NCI-H524 (cell line): ENCODE data around the gene SFRP4.

Experiments used
- DNase-seq, 2 experiments: peaks; one replicate each; lab custom pipeline; 2025; lab: John Stamatoyannopoulos, UW

The SFRP4 gene

DNA sequence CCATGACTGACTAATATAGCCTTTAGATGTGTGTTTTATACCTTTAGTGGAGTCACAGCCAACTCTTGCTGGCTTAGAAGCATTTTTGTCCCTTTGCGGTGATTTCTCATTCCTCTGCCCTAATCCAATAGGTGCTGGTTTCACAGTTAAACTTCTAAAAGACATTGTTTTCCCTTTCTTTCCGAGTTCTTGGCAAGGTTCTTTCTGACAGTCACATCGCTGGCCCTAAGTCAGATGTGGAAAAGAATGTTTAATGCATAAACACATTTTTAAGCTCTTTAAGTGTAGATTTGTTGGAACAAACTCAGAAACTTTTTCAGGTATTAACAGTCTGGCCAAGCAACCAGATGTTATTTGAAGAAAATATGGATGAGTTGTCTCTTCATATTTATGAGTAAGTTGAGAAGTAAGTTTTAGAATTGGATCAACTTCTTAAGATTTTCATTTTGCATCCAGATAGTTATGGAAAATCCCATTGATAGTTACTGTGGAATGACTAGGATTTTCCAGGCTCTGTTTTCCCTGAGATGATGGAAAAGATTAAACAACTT is 7.9 kb upstream of the SFRP4 start:
- no peak for DNase-seq

DNA sequence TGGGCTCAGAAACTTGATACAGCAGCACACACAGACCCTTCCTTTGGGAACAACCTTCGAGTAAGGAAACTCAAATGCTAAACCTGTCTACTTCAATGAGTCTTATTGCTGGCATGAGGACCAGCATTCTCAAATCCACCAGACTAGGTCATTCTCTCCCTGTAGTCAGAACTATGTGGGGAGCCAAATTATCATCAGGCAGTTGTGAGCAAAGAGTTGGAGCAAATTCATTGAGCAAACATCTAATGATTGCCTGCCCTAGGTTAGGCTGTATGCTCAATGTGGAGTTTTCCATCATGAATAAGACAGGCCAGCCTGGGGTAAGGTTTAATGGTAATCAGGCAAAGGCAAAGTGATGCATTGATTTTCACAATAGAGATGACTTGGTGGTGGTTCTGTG is 7.4 kb upstream of the SFRP4 start:
- DNase-seq: no peak

DNA sequence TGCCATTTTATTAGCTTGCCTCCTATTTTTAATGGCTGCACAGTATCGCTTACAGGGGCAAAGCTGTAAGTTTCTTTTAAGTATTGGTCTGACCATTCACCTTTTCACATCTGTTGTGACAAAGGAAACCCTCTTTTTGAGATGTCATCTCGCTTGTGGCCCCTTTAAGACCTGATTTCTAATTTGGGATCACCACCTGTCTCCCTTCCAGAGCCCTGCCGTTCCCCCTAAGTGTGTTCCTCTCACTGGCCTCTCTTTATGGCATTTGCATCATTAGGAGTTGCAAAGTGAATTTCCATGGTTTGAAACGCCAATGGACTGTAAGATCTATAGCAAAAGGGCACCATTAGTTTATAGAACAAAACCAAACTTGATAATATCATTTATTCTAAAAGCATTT is 5.3 kb upstream of the SFRP4 start:
- peak in 1 of 2 experiments; percentile 10 for DNase-seq

DNA sequence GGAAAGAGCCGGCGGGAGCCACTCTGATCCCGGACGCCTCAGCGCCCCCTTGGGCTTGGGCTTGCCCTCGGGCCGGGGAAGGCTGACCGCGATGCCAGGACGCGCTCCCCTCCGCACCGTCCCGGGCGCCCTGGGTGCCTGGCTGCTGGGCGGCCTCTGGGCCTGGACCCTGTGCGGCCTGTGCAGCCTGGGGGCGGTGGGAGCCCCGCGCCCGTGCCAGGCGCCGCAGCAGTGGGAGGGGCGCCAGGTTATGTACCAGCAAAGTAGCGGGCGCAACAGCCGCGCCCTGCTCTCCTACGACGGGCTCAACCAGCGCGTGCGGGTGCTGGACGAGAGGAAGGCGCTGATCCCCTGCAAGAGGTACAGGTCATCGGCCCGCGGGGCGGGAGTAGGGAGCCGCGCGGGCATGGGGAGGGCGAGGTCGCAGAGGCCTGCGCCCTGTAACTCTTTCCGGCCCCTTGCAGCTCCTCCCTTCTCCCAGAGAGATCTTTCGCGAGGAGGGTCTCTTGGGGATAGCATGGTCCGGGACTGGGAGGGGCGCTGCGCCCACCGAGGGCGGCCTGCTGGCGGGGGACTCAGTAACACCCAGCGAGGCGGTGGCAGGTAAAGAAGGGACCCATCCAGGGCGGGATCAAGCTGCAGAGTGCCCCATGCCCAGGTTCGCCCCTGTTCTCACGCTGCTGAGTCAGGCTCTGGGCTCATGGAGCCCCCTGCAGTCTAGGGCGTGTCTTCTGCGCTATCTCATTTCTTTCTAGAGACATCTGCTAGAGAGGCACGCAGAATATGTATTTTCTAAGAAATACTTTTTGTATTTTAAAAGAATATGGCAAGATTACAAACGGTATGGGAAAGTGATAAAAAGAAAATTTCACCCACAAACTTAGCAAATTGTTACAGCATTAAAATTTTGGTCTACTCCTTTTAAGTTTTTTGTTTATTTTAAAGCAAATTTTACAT is 4.5 kb upstream of the SFRP4 start:
- DNase-seq: peak; percentile 48 to 71

DNA sequence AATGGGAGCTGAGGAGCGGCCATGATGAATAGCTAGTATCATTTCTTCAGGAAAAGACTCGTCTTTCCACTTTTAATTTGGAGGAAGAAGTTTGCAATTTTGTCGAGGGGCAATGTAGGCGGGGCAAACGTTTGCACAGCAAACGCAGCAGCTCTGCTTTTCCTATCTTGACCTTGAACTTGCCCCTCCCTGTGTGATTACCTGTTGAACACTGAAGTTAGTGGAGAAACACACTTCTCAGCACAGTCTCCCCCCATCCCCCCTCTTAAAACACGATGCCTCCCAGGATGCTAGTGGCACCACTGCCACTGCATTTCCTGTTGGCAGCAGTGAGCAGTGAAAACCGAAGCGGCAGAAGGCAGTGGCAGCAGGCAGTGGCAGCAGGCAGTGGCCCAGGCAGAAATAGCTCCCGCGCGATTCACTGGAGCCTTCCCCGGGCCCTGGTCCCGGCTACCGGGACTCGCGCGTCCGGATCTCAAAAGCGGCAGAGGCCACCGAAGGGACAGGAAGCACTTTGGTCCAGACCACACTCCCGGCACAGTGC is 3.8 kb upstream of the SFRP4 start, which contains the start of gene EPDR1:
Gene EPDR1 (plus strand): TSS at position 336 of the 544 bp plus-strand sequence. CDS start 300 bp downstream, outside the sequence.
- DNase-seq: peak; percentile 58 to 84

- no peak for DNase-seq
These were observed 1.9 kb upstream of the SFRP4 start for GRCh38 chr7:37918526-37918925.

- peak; percentile 11 to 37 for DNase-seq
These were observed 472 bp downstream of the SFRP4 start for GRCh38 chr7:37916017-37916672.

DNA sequence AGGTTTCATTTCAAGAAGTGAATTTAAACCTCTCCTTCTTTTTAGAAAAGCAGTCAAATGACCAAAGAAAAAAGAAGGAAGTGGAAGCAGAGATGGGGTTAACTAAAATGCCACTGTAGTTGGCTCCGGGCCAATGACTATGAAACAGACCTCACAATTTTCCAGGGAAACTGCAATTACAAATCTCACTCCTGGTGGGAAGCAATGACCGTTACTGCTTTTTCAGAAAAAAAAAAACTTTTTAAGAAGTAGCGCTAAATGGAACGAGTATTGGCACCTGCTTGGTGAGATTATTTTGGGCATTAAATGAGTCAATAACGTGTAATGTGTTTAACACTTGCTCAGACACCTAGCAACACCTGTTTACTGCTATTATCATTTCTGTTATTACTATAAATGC is 1.2 kb downstream of the SFRP4 start:
- no peak for DNase-seq

GRCh38 chr7:37912756-37913155 is 3.9 kb downstream of the SFRP4 start:
- DNase-seq: no peak

DNA sequence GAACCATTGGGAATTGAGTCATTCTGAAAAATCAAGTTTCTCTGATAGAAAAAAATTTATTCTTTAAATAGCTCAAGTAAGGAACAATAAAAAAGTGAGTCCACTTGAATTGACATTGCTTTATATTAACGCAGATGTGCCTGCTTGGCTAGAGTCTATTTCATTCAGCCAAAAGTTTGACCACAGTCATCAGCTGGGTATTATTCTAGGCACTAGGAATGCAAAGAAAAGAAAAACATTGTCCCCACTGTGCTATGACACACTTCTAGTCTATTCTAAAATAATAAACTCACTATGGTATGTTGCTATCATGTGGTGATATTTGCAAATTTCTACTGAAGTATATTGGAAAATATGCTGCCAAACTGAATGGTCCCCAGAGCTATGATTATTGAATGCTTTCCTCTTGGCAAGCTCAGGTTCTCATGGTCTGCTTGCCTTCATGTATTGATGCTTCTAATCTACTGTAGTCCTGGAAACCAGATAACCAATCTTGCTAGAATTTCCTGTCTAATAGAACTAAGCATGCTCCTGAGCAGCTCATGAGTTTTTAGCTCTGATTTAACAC is 8.3 kb downstream of the SFRP4 start:
- DNase-seq: no peak

GRCh38 chr7:37901890-37902524 is 14.6 kb downstream of the SFRP4 start:
- DNase-seq: no peak

DNA sequence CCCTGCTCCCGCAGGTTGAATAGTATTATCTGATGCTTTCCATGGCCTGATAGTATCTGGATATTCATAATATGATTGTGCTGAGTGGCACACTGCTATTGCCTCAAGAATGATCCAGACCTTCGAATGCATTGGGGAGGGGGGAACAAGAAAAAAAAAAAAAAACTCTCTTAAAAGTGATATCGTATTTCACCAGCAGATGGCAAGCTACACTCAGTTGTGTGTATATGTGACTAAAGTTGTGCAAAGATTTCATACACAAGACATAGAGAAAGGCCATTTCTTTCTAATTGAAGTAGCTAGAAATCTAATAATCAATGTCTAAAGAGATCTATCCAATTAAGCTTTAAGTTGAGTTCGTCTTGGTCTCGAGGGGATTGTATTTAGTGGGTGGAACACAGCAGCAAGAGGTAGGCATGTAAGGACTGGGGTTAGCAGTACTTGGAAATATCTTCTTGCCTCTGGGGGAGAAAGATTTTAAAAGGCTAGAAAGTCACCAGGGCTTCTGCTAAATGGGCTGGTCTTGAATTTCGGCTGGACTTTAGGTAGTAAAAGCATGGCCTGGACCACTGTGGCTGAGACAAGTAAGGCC is 15.3 kb downstream of the SFRP4 start:
- peak in 1 of 2 experiments; percentile 59 for DNase-seq

DNA sequence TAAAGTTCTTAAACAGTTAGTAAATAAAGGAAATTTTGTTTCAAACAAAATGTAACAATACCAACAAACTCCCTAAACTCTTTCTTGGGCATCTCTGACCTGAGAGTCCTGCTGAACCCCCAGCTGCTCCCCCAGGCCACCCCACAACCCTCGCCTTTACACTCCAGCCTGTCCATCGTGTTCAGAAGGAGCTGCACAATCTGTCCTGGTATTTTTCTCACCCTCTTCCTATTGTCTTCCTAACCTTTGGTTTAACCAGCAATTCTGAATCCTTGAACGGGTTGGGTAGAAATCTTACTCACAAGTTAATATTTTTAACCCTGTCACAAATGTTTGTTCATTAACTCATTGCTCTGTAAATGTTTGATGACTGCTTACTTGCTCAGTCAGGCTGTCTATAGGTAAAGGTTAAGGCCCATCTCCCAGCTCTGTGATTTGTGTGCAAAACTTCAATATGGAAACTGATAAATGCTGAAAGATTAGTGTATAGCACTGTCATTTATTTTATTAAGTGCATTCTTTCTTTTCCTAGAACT is 16.8 kb downstream of the SFRP4 start:
- DNase-seq: no peak

GRCh38 chr7:37894671-37895070 is 21.9 kb downstream of the SFRP4 start:
- DNase-seq: no peak

DNA sequence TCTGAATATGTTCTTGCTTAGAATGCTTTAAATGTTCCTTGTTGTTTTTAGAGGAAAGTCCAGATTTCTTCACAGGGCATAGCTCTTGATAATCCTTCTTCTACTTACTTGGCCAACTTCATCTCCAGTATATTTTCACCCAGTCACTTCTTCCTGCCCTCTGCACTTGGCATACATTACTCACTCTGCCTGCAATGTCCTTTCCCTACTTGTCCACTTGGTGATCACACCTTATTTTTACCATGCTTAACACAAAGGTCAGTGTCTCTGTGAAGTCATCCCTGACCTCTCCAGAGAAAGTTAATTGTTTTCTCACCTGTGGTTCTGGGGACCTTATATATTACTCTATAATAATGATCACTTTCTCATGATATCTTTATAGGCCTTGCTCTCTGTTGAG is 23.3 kb downstream of the SFRP4 start:
- DNase-seq: no peak

- DNase-seq: no peak
These were observed 34.5 kb downstream of the SFRP4 start for GRCh38 chr7:37882086-37882485.
